Nephron (organoid): ENCODE results near the gene BRSK1.

Experiments
- H3K27ac Mint-ChIP-seq, 3 experiments: 2 replicates each; pipeline ENCODE4 v1.8.0; 2020; ENCODE audit warnings: mixed read lengths in 3 of 3, mild to moderate bottlenecking in 2 of 3, moderate library complexity in 1 of 3
- H3K27me3 Mint-ChIP-seq: 2 replicates; pipeline ENCODE4 v1.8.0; 2021; ENCODE audit warnings: low read depth, mild to moderate bottlenecking, moderate library complexity, mixed read lengths
- H3K36me3 Mint-ChIP-seq: 2 replicates; pipeline ENCODE4 v1.8.0; 2020; ENCODE audit warnings: low read depth, mixed read lengths
- H3K4me1 Mint-ChIP-seq: 2 replicates; pipeline ENCODE4 v1.8.0; 2020; ENCODE audit warnings: mixed read lengths
- H3K4me3 Mint-ChIP-seq, 3 experiments: 2 replicates each; pipeline ENCODE4 v1.8.0; 2020; ENCODE audit warnings: mild to moderate bottlenecking in 3 of 3, mixed read lengths in 3 of 3, moderate library complexity in 2 of 3
- H3K9me3 Mint-ChIP-seq: 2 replicates; pipeline ENCODE4 v1.8.0; 2020; ENCODE audit warnings: mixed read lengths
- CTCF ChIP-seq, 3 experiments: fragments of 200-600 bp; sonication (generic); IDR thresholded peaks; one replicate each; pipeline ENCODE4 v1.5.0; 2021; ENCODE audit warnings: antibody characterized with exemption in 3 of 3; ENCODE audit not compliant: unreplicated experiment in 3 of 3

Gene BRSK1

GRCh38 chr19:55358493-55358892 is 74.7 kb downstream of the BRSK1 start:
- H3K27ac Mint-ChIP-seq: no peak overlapping the region
- H3K4me1 Mint-ChIP-seq: peaks cover 4% of the 10 kb centered on the region
- no peak overlapping the region for H3K4me3 Mint-ChIP-seq
- TF ChIP-seq CTCF (IDR thresholded peaks at IDR 0.05; ENCODE audit: unreplicated experiment in 3 of 3): no peak
- no peaks in the 10 kb centered on the region for H3K9me3 Mint-ChIP-seq
- H3K36me3 Mint-ChIP-seq: no peaks in the 10 kb centered on the region
- peaks cover 46% of the 10 kb centered on the region for H3K27me3 Mint-ChIP-seq

- Mint-ChIP-seq H3K27me3 (peaks cover 39% of the 10 kb centered on the region), H3K27ac (no peak overlapping the region), H3K36me3 (no peaks in the 10 kb centered on the region), H3K9me3 (no peaks in the 10 kb centered on the region), H3K4me1 (peaks cover 4% of the 10 kb centered on the region), H3K4me3 (no peak overlapping the region)
- TF ChIP-seq CTCF (IDR thresholded peaks at IDR 0.05; ENCODE audit: unreplicated experiment in 3 of 3): no peak
Measured at GRCh38 chr19:55358943-55359908, 75.4 kb downstream of the BRSK1 start.

- H3K27ac Mint-ChIP-seq: no peak overlapping the region
- no peaks in the 10 kb centered on the region for H3K9me3 Mint-ChIP-seq
- no peak for TF ChIP-seq CTCF (IDR thresholded peaks at IDR 0.05; ENCODE audit: unreplicated experiment in 3 of 3)
- H3K27me3 Mint-ChIP-seq: peaks cover 27% of the 10 kb centered on the region
- no peaks in the 10 kb centered on the region for H3K4me1 Mint-ChIP-seq
- H3K36me3 Mint-ChIP-seq: no peaks in the 10 kb centered on the region
- no peak overlapping the region for H3K4me3 Mint-ChIP-seq
Measured at GRCh38 chr19:55360902-55361301, 77.1 kb downstream of the BRSK1 start.
